GM12874 (cell line): ENCODE data around the gene PTGER1.

Experiments used
- TF ChIP-seq, protein P1 (sequence below): IDR thresholded peaks from 2 replicates; pipeline ENCODE4 v1.5.1; 2011; ENCODE audit warnings: low read depth, mild to moderate bottlenecking, control low read depth, low read length, moderate library complexity; ENCODE audit not compliant: insufficient read depth

The PTGER1 gene

DNA sequence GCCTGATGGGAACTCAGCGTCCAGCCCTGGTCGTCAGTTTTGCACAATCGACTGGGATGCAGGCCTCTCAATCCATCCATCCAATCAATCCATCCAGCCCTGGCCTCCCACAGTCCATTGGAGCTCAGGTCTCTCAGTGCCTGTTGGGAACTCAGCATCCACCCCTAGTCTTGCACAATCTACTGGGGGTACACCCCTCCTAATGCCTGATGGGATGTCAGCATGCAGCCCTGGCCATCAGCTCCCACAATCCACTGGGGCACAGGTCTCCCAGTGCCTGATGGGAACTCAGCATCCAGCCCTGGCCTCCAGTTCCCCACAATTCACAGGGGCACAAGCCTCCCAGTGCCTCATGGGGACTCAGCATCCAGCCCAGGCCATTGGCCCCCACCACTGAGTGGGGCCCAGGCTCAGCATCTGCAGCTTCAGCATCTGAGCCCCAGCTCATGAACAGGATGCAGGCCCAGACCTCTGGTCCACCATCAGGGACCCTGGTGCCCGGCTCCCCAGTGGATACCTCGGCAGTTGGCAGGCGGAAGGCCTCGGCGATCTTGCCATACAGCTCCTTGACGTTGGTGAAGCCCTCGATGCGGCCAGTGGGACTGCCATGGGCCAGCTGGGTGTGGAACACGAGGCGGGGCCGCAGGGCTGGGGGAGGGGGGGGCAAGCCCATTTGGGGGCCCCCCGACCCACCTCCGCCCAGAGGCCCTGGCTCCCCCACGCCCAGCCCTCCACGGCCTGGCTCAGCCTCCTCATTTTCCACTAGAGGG is 7.2 kb upstream of the PTGER1 start:
- TF ChIP-seq, protein P1, sequence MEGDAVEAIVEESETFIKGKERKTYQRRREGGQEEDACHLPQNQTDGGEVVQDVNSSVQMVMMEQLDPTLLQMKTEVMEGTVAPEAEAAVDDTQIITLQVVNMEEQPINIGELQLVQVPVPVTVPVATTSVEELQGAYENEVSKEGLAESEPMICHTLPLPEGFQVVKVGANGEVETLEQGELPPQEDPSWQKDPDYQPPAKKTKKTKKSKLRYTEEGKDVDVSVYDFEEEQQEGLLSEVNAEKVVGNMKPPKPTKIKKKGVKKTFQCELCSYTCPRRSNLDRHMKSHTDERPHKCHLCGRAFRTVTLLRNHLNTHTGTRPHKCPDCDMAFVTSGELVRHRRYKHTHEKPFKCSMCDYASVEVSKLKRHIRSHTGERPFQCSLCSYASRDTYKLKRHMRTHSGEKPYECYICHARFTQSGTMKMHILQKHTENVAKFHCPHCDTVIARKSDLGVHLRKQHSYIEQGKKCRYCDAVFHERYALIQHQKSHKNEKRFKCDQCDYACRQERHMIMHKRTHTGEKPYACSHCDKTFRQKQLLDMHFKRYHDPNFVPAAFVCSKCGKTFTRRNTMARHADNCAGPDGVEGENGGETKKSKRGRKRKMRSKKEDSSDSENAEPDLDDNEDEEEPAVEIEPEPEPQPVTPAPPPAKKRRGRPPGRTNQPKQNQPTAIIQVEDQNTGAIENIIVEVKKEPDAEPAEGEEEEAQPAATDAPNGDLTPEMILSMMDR = no peak

DNA sequence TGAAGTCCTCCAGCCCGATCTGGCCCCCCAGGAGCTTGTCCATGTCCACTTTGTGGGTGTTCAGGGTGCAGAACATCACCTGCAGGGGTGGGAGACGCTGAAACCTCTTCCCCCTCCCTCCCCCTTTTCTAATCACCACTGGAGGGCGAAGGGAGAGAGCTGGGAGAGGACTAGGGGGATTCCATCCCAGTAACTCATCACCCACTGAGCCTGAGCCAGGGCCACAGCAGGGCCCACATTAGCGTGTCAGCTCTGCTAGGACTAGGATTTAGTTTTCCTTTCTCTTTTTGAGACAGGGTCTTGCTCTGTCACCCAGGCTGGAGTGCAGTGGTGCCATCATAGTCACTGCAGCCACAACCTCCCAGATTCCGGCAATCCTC is 5.5 kb upstream of the PTGER1 start:
- TF ChIP-seq, protein P1 = no peak

DNA sequence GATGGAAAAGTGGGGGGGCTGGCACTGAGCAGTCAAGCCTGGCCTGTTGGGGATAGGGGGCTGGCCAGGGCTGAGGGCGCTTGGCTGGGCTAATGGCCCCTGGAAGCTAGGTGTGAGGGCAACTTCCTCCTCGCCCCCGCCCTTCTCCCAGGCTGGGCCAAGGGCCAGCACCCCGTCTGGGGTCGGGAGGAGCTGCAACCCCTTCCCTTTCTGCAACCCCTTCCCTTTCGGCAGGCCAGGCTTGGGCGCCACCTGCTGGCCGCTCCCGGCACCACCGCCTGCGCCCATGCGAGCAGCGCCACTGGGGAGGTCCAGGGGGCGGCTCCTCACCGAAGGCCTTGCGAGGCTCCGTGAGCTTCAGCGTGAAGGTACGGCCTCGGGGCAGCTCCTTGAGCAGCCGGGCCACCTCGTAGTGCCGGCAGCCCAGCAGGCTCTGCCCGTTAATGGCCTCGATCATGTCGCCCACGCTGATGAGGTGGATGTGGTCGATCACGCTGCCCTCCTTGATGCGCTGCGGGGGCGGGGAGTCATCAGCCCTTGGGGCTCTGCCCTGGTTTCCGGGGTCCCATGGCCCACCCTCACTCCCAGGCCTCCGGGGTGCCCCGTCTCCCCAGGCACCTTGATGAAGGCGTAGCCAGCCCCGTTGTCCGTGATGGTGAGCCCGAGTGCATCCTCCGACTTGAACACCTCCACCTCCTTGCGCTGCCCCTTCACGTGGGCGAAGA is 5.0 kb upstream of the PTGER1 start:
- TF ChIP-seq, protein P1 = peak; percentile 98

DNA sequence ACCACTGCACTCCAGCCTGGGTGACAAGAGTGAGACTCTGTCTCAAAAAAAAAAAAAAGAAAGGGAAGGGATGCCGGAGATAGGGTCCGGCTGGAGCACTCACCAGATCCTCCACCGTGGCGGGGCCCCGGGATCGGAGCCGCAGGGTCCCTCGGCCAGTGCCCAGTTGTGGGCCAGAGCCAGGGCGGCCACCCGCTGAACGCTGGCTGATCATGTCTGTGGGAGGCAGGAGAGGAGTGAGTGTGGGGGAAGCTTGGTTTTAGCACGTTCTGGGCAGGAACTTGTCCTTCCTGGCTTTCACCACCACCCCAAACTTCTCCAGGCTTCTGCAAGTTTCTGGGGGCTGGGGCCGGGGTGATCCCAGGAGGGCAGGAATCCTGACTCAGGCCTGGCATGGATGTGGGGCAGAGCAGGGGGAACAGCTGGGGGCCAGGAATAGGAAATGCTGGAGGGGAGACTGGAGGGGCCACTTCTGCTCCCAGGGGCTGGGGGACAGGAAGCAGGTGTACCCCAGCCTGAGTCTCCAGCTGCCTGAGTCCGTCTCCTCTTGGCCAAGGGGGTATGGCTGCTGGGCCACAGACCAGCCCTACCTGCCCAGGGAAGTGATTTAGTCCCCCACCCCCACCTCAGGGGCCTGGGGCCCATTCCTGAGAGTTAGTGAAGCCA is 4.3 kb upstream of the PTGER1 start:
- TF ChIP-seq, protein P1 = no peak

DNA sequence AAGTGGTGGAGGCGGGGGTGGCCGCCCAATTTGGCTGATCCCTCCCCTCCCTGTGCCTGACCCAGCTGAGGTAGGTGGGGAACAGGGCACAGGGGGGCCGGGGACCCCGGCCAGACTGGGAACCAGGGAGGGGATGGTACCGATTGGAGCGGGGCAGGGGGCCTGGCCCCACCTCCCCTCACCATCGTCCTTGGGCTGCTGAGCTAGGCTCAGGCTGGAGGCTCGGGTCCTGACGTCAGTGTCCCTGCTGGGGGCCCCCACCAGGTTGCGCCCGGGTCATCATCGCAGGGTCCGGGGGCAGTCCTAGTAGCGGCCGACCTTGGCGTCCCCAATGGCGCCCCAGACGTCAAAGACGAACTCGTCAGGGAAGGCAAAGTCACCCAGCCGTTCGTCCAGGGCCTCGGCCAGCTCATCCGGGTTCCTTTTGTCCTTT is 3.0 kb upstream of the PTGER1 start:
- TF ChIP-seq, protein P1 = no peak

DNA sequence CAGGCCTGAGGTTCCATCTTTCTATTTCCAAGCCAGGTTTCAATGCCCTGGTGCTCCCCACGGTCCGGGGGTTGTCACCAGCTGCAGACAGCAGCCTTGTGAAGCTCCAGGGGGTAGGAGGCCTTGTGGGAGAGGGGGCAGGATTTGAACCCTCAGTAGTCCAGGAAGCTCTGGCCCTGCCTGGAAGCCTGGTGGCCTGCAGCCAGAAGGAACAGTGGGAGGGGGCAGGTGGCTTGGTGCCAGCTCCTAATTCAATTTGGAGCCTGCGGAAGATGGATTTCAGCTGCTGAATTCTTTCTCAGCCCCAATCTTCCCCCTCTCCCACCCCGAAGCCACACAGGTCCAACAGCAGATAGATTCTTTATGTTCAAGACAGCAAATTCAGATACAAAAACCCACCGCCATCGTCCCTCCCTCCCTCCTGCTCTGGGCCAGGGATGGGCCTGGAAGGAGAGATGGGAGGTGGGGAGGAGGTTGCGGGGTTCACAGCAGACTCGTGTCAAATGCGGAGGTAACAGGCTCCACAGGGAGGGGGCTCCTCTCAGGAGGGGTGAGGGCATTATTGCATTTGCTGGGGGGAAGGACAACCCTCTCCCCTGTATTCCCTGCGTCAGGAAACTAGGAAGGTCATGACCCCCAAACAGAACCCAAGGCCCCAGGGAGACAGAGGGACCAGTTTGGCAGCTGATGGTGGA is 2.4 kb upstream of the PTGER1 start:
- TF ChIP-seq, protein P1 = no peak
